Lung microvascular endothelial cell (primary cell): ENCODE data around the gene DYNC1I1. TPM values are rescaled to one million over a fixed set of nuclear protein-coding genes. Genes with fewer than 3 reads are reported as not detected.
A peak's percentile ranks its signal among the peaks of the same experiment; 100 is the strongest.

Experiments used
- DNase-seq, 2 donors: peaks; one replicate each; pipeline versions ENCODE4 v3.0.0 to v3.0.0-alpha.2; 2010; ENCODE audit warnings: low read depth in 2 of 2
- total RNA-seq: library from RNA; depleted of rRNA; stranded (reverse); fragments of >200 nt; gene quantifications from 2 replicates; pipeline ENCODE4 v1.2.1, GENCODE V29; 2014

DYNC1I1 gene
- total RNA-seq, 1 donor from 2014 or later, result 18.3 TPM

DNA sequence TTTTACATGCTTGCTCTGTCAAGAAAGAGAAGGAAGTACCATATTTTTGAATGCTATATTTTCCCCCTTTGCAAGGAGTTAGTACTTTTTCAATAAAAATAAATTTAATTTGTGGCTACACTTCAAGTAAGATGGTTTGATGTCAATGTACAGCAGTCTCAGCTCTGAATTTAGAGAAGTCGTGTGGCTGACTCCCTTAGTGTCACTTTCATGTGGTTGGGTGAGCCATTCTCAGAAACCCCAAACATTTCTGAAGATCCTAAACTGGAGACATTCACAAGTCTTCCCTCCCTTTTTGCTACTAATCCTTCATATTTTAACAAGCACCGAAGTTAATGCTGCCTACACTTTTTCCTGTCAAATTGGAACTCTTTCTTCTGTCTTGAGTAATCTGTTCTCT lies 244.4 kb downstream of the DYNC1I1 start:
- no peak for DNase-seq

DNA sequence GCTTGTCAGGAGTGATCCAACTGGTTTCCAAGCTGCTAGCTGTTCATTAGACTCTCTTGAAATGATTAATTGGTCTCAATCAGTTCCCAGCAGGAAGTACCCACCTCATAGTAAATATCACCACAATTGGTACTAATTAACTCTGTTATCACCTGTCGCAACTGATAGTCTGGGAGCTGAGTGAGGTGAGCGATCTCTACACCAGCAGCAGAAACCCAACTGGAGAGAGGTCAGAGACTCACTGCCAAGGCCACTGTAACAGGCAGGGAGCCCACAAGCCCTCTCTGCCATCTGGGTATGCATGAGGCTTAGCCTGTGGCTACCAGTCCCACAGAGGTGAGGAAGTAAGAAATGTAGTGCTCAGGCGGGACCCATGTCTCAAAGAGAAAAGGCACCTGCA lies 245.5 kb downstream of the DYNC1I1 start:
- DNase-seq, result no peak

DNA sequence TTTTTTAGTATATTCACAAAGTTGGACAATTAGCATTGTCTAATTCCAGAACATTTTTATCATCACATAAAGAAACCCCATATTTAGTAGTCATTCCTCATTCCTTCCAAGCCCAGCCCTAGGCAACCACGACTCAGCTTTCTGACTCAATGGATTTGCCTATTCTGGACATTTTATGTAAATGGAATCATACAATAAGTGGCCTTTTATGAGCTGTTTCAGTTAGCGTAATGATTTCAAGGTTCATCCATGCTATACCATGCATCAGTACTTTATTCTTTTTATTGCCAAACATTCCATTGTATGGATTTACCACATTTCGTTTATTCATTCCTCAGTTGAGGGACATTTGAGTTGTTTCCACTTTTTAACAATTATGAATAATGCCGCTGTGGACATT lies 249.2 kb downstream of the DYNC1I1 start:
- DNase-seq, result no peak

DNA sequence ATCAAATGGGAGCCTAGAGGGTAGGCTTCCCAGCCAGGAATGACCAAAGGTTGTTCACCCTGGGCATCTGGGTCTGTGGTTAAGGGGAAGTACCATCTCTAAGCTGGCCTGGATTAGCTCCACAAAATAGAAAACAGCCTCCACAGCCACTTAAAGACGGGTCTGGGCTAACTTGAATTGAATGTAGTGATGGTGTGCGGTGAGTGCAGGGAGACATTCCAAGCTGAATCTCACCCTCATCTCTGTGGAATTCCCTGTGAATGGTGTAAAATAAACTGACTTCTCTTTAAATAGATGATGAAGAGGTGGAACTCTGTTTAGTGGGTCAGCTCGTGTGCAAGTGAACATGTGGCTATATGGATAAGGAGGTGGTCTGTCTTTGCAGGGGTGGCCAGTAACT lies 251.0 kb downstream of the DYNC1I1 start:
- DNase-seq, result no peak

DNA sequence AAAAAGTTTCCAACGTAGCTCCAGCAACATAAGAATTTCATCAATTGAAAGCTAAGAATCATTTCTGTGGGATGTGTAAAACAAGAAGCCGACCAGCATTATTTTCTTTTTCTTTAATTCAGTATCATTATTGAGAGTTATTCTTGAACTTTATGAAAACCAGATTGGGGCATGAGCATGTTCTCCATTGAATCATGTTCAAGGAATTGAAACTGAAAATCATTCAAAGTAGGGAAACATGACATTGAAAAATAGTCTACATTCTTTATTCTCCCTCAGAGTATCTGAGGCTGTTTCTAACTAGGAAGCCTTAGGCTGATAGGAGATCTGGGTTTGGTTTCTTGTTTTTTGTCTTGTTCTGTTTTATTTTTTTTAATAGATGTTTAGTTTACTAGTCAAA lies 253.7 kb downstream of the DYNC1I1 start:
- DNase-seq, result no peak

DNA sequence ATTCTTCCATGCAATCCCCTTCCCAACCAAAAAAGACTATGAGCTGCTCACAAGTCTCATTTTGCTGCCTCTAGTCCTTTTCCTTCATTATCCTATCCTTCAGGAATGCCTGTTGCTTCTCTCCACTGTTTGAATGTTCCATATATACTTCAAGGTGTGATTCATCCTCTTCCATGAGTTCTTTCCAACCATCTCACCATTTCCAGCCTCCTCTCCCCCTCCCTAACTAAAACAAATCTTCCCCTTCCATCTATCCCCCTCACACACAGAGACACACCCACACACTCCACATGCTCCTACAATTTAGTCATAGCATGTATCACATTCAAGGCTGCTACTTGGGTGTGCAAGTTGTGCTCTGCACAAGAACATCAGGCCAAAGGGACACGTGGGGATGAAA lies 254.3 kb downstream of the DYNC1I1 start:
- no peak for DNase-seq

DNA sequence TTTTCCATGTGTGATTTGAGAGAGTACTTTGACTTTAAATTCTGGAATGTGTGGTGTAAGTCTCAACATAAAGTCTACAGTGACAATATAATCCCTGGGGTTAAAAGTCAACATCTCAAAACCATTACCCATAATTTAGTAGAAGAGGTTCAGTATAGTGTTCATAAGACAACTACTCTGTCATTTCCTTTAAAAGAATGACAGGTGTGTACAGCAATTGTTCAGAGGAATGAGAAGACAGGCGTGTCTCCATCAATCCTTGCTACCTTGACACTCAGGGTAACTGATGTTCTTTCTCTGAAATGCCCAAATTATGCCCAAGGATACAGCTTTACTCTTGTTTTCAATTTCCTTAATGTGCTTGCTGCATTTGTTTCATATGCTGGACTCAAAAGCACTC lies 256.4 kb downstream of the DYNC1I1 start:
- no peak for DNase-seq

DNA sequence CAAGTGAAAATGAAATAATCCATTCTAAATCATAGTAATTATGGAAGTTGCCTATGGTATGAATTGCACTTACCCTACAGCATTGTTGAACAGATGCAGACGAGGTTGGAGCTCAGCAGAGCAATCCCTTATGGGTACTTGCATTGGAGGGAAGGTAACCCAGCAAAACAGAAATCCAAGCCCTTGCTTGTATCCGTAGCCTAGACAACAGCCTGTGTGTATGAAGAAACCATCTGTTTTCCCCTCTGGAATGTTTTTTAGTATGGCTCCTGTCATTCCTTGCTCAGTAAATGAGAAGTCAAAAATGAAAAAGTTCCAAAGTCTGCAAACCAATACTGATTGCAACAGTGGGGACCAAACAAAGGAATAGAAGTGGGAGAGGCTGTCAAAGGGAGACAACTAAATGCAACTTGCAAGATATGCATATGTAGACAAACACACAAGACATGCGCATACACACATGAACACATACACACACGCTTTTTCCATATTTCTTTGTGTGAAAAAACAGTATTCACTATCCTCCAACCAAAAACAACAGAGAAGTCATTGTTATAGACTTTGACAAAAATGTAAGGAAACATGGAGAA lies 260.8 kb downstream of the DYNC1I1 start:
- no peak for DNase-seq

DNA sequence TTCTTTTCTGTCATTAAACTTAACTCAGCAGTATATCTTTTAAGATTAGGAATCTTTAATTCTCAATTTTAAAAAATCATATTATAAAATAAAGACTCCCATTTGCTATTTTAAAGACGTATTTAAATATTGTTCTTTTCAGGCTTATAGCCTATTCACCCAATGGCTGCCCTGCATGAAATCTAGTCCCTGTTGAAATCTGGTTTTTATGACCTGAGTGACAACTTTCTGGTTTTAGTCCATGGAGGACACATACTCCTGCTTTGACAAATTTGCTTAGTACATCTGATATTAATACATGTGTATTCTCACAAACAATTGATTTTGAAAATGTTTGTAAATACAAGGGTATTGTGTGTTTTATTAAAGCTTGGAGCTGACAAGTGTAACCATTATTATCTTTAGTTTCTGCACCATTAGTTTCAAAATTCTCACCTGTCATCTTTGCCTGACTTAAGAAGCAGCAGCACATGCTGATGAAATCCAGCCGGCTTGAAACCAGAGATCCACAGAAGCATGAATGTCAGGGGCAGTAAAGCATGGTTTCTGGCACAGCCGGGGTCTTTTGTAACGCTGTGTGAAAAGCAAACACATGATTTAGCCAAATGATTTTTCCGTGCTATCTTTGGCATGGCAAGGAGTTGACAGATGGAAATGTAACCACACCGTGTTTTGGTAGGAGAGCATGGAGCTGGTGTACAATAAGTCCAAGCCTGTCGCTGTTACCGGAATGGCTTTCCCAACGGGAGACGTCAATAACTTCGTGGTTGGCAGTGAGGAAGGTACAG lies 262.8 kb downstream of the DYNC1I1 start:
- DNase-seq, result peak in 1 of 2 donors; percentile 86

DNA sequence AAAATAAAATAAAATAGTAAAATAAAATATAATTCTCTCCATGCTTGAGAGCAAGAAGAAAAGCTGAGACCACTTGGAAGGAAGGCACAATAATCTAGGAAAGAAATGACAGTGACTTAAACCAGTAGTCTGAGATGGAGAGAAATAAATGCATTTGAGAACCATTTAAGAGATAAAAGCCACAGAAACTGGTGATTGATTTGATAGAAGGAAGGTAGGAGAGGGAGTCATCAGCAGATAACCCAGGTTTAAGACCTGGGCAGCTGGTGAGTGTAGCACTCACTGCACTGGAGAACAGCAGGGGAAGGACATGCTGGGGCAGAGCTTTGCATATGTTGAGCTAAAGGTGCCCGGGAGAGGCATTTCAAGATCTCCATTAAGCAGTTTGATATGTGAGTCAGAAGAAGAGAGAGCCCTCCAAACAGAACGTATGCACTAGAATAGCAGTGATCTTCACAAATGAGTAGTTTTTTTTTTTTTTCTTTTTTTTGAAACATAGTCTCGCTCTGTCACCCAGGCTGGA lies 268.0 kb downstream of the DYNC1I1 start:
- no peak for DNase-seq

DNA sequence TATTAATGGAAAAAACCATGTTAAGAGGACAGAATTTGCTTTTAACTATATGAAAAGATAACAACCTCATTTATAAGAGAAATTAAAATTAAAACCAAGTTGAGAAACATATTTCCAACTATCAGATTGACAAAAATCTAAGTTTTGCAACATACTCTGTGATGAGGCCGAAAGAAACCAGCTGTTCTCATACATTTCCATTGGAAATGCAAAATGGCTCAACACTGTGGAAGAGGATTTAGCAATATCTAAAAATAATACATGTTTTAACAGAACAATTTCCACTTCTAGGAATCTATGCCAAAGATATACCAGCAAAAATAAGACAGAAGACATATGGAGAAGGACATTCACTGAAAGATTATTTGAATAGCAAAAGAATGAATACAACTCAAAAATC lies 268.8 kb downstream of the DYNC1I1 start:
- no peak for DNase-seq

DNA sequence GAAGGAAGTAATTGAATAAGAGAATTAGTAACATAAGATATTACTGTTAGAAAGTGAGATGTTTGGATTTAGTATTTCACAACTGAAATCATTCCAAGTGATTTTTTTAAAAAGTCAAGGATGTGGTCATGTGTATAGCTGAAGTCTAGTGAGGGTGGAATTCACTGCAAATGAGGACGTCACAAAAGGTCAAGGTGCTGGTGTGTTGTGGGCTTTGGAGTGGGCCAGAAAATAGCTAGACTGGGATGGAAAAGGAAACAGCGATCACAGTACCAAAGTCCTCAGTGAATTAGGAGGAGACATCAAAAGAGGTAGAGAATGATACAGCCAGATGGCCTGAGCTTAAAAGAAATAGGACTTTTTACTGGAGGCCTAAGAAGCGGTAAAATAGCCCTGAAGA lies 272.8 kb downstream of the DYNC1I1 start:
- DNase-seq, result no peak

DNA sequence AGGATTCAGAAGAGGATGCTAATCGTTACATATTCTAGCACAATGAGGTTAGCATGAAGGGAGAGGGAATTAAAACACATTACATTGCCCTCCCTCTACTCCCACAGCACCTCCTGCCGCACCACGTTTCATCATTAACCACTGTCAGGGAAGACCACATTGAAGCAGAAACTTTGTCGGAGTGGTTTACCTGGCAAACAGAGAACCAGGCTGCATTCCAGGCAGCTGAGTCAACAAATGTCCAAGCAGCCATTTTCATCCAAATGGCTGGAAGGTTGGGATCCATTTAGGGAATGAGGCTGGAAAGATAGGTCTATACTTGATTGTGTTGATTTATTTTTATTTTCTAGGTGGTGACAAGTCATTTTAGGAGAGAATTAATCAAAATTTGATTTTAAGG lies 273.6 kb downstream of the DYNC1I1 start:
- no peak for DNase-seq

DNA sequence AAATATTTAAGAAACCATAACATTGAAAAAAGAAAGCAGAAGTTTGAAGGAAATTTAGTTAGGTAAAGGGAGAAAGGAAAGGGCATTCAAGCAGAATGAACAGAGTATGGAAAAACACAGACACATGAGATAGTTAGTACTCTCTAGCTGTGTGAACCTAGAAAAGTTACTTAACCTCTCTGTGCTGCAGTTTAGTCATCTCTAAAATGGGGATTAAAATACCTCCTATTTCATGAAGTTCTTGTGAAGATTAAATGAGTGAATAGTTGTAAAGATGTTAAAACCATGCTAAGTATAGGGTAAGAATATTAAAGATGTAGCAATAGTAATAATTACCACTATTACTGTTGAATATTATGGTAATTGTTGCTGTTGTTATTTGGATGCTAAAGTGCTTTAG lies 279.9 kb downstream of the DYNC1I1 start:
- DNase-seq, result no peak

DNA sequence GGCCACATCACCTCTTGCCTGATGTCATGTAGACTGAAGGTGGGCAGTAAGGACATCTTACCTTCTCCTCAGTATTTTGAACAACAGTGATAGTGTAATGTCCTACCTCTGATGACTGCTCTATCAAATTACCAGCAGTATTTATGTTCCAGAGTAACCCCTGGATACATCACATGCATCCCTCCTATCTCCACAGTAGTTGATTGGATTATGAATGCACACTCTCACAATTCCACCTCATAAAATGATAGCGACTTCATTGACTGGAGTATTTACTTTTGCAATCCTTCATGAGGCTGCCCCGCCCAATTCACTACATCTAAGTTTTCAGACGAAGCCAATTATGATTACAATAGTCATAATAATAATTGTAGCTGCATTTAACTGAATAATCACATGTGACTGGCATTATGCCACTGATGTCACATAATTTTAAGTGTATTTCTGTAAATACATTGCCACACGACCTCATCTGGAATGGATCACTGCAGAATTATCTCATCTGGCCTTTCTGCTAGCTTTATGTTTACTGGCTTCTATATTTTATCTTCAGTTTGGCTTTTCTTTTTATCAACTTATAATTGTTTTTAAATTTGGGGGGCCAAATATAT lies 280.6 kb downstream of the DYNC1I1 start:
- DNase-seq, result no peak

DNA sequence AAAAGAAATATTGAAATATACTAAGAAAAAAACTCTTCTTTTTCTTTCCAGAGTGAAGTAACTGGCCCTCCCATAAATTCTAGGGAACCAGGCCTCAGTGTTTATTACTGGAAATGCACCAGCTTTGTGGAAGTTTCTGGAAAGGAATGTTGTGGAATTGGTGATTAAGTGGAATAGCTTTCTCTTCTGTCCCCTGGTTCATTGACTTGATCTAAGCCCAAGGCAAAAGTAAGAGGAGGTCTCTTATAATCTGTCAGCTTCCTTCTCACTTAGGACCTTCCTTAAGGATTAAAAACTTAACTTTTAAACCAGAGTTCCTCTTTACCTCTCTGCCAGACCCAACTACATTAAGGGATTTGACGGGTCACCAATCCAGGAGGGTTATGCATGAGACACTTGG lies 283.4 kb downstream of the DYNC1I1 start:
- DNase-seq, result no peak

DNA sequence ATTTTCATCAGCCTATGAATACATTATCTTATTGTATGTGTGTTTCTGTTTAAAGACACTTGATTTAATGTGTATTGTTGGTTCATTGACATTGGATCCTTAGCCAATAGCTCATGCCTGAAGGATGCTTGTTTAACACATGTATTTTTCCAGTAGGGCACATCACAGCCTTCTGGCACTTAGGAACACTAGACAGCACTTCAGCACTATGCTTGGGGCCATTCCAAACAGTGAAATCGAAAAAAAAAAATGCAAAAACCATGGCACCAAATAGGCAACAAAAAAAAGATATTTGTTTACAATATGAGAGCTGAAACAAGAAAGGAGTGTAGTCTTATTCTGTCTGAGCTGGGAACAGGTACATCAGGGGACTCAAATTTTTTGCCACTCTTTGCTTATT lies 286.7 kb downstream of the DYNC1I1 start:
- no peak for DNase-seq

DNA sequence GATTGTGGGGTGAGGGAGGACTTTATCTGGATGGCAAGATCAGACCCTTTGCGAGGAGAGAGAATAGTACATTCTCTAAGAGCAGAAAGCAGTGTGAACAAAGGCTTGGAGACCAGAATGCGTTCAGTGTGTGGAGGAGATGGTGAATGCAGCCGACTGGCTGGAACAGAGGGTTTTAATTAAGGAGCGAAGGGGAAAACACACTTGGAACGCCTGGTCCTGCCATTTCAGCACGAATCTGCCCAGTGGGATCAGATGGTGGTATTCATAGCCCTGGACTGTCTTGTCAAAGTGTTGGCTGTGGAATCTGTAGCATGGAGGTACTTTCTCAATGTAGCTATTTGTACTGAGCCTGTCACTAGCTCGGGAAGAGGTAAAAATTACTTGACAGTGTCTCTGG lies 288.7 kb downstream of the DYNC1I1 start:
- no peak for DNase-seq

DNA sequence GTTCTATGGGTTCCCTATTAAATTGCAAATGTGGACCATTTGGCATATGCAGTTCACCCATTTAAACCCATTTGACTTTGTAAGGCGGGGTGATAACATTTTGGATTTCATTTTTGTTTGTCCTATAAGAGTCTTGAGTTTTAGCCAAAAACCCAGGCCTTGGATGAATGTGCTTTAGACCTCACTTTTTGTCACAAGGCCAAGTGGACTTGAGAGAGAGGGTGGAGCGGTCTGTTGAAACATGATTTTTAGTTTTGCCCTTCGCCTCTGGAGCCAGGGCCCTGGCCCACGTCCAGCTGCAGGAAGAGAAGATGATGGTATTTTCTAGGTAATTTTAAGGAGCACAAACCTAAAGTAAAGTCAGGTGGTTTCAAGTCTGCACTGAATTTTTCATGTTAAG lies 289.5 kb downstream of the DYNC1I1 start:
- no peak for DNase-seq

DNA sequence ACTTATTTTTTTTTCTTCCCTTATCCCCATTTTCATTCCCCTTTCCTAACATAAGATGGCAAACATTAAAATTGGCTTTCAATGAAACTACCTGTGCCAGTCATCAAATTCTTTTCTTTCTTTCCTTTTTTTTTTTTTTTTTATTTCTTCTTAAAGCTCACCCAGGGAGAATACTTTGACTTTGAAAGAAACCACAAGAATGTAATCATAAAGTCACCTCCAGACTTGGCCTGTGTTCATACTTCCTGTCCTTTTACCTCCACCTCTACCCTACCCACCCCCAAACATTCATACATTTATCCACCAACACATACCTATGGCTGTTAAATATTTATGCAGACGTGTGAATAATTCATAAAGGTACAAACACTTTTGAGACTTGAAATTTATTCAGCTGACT lies 295.0 kb downstream of the DYNC1I1 start:
- DNase-seq, result no peak

DNA sequence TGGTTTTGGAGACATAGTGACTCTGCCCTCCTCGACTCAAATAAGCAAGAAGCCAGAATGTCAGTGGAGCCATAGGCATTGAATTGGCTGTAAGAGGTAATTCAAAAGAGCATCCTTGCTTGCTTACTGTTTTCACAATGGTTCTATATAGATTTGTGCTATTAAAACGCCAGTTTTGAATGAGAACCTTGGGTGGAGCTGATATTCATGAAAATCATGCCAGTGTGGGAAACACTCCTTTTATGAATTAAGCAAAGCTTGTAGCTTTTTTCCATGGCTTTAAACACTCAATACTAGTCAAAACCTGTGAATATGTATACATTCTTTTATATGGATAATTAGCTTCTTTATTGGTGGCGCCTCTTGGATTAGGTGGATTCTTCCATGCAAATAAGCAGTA lies 297.0 kb downstream of the DYNC1I1 start:
- no peak for DNase-seq

DNA sequence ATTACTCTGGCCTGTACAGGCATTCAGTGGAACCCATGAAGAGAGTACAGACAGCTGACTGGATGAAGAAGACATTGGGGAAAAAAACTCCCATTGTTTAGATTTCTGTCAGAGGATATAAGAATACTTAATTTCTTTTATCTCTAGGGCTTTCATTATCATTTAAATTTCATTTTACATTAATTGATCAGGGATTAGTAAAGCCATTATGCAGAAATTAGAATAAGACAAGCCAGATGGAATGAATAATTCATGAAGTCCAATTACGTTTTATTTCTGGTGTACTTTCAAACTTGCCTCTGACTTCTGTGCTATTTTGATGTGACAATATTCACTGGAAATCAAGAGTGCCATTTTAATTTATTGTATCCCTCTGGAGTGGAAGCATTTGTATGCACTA lies 302.5 kb downstream of the DYNC1I1 start:
- no peak for DNase-seq
